Medulla oblongata (tissue), 1 donor: ENCODE data around the gene LZTR1.

ENCODE experiments used
- DNase-seq: peaks from one replicate; pipeline ENCODE4 v3.0.0-alpha.2; 2015; ENCODE audit errors: extremely low spot score

Gene LZTR1

GRCh38 chr22:21015466-21016006 is 33.4 kb downstream of the LZTR1 start:
- no peak for DNase-seq

- DNase-seq = no peak
Observed at GRCh38 chr22:21016644-21017420, 34.7 kb downstream of the LZTR1 start.

- no peak for DNase-seq
Observed at GRCh38 chr22:21018314-21018713, 36.2 kb downstream of the LZTR1 start.

GRCh38 chr22:21020802-21021429 is 38.8 kb downstream of the LZTR1 start:
- DNase-seq = no peak

DNA sequence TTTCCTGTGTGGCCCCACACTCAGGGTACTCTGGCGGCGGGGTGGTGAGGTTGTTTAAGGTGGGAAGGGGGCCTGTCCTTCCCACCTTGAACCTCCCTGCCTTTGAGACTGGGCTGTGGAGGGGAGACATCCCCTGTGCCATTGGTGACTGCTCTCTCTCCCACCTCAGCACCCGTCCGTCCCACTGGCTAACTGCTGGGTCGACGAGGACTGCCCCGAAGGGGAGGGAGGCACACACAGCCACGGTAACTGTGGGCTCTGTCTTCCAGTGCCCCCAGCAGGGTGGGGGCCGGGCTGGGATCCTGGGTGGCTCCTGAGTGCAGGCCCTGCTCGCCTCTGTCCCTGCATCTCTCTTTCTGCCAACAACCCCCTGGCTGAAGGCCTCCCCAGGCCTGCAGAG is 40.4 kb downstream of the LZTR1 start:
- DNase-seq = no peak

DNA sequence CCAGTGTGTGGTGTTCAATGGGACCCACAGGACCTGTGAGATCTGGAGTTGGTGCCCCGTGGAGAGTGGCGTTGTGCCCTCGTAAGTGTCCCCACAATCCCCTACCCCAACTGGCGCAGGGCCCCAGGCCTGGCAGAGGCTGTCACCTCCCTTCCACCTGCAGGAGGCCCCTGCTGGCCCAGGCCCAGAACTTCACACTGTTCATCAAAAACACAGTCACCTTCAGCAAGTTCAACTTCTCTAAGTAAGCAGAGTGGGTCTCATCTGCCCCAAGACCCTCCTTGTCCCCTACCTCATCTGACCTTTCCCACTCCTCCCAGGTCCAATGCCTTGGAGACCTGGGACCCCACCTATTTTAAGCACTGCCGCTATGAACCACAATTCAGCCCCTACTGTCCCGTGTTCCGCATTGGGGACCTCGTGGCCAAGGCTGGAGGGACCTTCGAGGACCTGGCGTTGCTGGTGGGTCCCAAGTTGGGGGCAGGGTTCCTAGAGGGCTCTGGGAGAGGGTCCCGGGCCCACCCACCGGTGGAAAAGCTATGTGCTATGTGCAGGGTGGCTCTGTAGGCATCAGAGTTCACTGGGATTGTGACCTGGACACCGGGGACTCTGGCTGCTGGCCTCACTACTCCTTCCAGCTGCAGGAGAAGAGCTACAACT is 41.0 kb downstream of the LZTR1 start:
- no peak for DNase-seq

- no peak for DNase-seq
Observed at GRCh38 chr22:21025266-21025665, 43.2 kb downstream of the LZTR1 start.

- no peak for DNase-seq
Observed at GRCh38 chr22:21025763-21026755, 44.0 kb downstream of the LZTR1 start.

DNA sequence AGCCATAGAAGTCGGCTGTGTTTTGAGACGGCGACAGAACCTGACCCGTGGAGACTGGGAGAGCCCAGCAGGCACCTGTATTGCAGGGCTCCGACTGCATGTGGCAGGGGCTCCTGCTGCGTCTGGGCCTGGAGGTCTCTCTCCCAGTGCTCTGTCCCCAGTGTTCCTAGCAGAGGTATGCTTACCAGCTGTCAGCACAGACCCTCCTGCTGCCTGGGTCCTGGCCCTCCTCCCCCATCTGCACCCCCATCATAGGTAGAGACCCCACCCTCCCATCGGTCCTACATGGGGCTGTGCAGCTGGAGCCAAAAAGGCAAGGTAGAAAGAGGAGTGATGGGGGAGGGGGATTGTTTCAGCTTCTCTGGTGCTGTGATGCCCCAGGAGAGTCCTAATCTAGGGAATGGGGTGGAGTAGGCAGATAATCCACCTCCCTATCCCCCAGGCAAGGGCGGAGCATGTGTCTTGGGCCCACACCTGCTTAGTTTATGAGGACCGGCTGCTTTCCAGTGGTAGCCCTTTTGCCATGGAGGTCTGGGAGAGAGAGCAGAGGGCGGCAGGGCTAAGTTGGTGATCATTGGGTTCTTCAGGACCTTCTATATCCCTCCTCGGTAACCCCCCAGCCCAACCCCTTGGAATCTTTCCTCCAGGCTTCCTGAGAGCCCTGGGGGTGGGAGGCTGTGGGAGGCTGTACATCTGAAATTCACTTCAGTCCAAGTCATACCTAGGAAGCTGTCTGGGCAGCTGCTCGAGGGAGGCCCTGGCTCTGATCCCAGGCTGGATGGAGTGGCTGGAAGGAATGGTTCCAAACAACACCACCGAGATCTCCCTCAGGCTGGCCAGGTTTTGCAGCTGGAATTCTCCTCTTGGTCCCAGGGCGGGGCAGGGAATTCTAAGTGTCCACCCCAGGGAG is 44.9 kb downstream of the LZTR1 start:
- DNase-seq = no peak

- DNase-seq = no peak
Observed at GRCh38 chr22:21028277-21029251, 46.5 kb downstream of the LZTR1 start.

DNA sequence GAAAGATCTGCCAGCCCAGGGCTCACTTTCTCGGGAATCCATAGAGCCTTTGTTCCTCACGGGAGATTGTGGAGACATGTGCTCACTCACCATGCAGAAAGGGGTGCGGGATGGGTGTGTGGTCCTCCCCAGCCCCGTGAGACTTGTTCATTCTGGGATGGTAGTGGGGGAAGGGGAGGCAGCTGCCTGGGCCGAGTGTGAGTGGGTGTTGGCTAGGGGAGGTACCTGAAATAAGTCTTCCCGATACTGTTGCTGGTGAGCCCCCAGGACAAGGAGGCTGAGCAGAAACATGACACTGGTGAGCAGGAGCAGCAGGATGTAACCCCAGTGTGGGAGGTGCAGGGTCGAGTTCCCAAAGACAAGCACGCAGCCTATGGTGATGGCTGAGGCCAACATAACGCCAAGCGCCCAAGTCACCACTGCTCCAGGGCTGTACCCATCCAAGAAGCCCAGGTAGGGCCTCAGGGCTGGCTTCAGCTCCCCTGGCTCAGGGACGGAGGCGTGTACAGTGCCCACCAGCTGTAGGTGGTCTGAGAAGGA is 47.5 kb downstream of the LZTR1 start:
- DNase-seq = no peak

DNA sequence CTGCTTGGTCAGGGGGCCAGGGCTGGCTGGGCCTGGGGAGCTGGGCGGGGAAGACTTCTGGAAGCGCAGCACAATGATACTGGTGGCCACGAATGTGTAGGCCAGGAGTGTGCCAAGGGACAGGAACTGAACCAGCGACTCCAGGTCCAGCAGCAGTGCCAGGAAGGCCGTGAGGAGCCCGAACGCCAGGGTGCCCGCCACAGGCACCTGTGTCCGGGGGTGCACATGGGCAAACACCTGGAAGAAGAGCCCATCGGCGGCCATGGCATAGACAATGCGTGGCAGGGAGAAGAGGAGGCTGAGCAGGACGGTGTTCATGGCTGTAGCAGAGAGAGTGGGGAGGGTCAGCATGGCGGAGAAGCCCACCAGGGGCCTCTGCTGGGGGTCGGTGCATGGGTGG is 47.9 kb downstream of the LZTR1 start:
- DNase-seq = no peak

DNA sequence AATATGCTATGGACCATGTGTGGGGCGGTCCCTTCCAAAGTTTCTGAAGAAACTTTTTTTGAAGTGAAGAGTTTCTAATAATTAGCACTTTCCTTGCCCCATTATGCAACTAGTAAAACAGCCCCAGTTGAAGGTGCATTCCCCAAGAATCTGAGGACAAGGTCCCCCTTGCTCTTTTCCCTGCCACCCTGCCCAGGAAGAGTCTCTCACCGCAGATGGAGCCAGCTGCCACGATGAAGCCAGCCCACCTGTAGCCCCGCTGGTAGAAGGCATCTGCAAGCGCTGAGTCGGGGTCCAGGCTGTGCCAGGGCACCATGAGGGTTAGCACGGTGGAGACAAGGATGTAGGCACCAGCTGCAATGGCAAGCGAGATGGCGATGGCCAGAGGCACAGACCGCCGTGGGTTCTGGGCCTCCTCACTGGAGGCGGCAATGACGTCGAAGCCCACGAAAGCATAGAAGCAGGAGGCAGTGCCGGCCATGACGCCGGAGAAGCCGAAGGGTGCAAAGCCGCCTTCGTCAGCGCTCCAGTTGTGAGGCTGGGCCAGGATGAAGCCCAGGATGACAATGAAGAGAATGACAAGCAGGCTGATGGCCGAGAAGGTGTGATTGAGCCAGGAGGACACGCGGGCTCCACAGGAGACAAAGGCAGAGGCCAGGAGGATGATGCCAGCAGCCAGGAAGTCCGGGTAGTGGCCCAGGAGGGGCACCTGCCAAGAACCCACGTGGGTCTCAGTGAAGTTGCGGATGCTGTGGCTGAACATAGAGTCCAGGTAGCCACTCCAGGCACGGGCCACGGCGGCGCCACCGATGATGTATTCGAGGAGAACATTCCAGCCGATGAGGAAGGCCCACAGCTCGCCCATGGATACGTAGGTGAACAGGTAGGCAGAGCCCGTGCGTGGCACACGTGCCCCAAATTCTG is 48.8 kb downstream of the LZTR1 start:
- DNase-seq = no peak

GRCh38 chr22:21031545-21032036 is 49.5 kb downstream of the LZTR1 start:
- no peak for DNase-seq

- no peak for DNase-seq
Observed at GRCh38 chr22:21032037-21032867, 50.2 kb downstream of the LZTR1 start, which contains the start of gene SLC7A4. Gene SLC7A4 (minus strand): TSS chr22:21032561. CDS start chr22:21031812, 749 bp downstream.

- no peak for DNase-seq
Observed at GRCh38 chr22:21032868-21033688, 51.0 kb downstream of the LZTR1 start.
